ENCODE results near the gene AGO3.

GRCh38 chr1:36092166-36092797, 161.4 kb downstream of the AGO3 start:
- TF ChIP-seq, protein P1, sequence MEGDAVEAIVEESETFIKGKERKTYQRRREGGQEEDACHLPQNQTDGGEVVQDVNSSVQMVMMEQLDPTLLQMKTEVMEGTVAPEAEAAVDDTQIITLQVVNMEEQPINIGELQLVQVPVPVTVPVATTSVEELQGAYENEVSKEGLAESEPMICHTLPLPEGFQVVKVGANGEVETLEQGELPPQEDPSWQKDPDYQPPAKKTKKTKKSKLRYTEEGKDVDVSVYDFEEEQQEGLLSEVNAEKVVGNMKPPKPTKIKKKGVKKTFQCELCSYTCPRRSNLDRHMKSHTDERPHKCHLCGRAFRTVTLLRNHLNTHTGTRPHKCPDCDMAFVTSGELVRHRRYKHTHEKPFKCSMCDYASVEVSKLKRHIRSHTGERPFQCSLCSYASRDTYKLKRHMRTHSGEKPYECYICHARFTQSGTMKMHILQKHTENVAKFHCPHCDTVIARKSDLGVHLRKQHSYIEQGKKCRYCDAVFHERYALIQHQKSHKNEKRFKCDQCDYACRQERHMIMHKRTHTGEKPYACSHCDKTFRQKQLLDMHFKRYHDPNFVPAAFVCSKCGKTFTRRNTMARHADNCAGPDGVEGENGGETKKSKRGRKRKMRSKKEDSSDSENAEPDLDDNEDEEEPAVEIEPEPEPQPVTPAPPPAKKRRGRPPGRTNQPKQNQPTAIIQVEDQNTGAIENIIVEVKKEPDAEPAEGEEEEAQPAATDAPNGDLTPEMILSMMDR (IDR thresholded peaks at IDR 0.05) = no peak
- no peak for TF ChIP-seq TCF7L2 (IDR thresholded peaks at IDR 0.05; ENCODE audit: low read depth, low read length)
- no peak for TF ChIP-seq POLR2AphosphoS5 (IDR thresholded peaks at IDR 0.05; ENCODE audit: low read depth, low read length)

Measured in Panc1 (cell line).